OCI-LY1 (cell line): ENCODE data around the gene ERAP2.

Experiments used
- CTCF ChIP-seq: fragments of 200-600 bp; sonication (generic), shearing (Covaris generic); IDR thresholded peaks from 2 replicates; pipeline ENCODE4 v1.5.1; 2017; ENCODE audit warnings: mild to moderate bottlenecking, antibody characterized with exemption, low read length, moderate library complexity, mixed read lengths
- EZH2 ChIP-seq: fragments of 200-600 bp; sonication (generic), shearing (Covaris generic); IDR thresholded peaks from 2 replicates; pipeline ENCODE4 v1.8.0; 2017; ENCODE audit warnings: borderline replicate concordance, mixed run types, mild to moderate bottlenecking, antibody characterized with exemption, low read length, moderate library complexity, mixed read lengths

- TF ChIP-seq EZH2, result no peak
- TF ChIP-seq CTCF, result no peak
These were observed 57.7 kb downstream of the ERAP2 start for GRCh38 chr5:96933764-96934707.
